GM12878 (cell line): ENCODE data around the gene POLR2B. TPM values are rescaled to one million over a fixed set of nuclear protein-coding genes. Genes with fewer than 3 reads are reported as not detected.

Source experiments
- CBX5 ChIP-seq: sonication (generic); IDR thresholded peaks from 2 replicates; pipeline ENCODE4 v1.6.1; 2016; ENCODE audit warnings: low read depth, moderate library complexity, mild to moderate bottlenecking, inconsistent platforms
- CEBPB ChIP-seq, 2 experiments: fragments of 150-350 bp in 1 of 2; IDR thresholded peaks; 2 replicates each; pipeline ENCODE4 v1.6.1; 2012 to 2014; ENCODE audit warnings: low read depth in 2 of 2, low read length in 2 of 2, borderline replicate concordance in 1 of 2, inconsistent platforms in 1 of 2
- CEBPZ ChIP-seq: fragments of 150-350 bp; IDR thresholded peaks from 2 replicates; pipeline ENCODE4 v1.6.1; 2016; ENCODE audit warnings: low read depth, low read length
- CREM ChIP-seq: IDR thresholded peaks from 2 replicates; pipeline ENCODE4 v1.6.1; 2014; ENCODE audit warnings: antibody characterized with exemption, low read depth
- ETV6 ChIP-seq, 2 experiments: fragments of 450-650 bp in 1 of 2; IDR thresholded peaks in 1 of 2; conservative IDR thresholded peaks in 1 of 2; 2 replicates each; pipeline ENCODE4 v1.6.1; 2014; ENCODE audit warnings: antibody characterized with exemption in 1 of 2, borderline replicate concordance in 1 of 2, low read depth in 1 of 2, mild to moderate bottlenecking in 1 of 2, moderate library complexity in 1 of 2
- HDAC2 ChIP-seq: fragments of 200-600 bp; sonication (generic); IDR thresholded peaks from 2 replicates; pipeline ENCODE4 v1.6.1; 2017
- IRF4 ChIP-seq: IDR thresholded peaks from 2 replicates; pipeline ENCODE4 v1.6.1; 2011; ENCODE audit warnings: low read depth, low read length
- KLF5 ChIP-seq: fragments of 450-650 bp; IDR thresholded peaks from 2 replicates; pipeline ENCODE4 v1.6.1; 2014; ENCODE audit warnings: mild to moderate bottlenecking; ENCODE audit not compliant: partially characterized antibody
- LARP7 ChIP-seq: fragments of 450-650 bp; IDR thresholded peaks from 2 replicates; pipeline ENCODE4 v1.6.1; 2017; ENCODE audit warnings: mild to moderate bottlenecking
- MLLT1 ChIP-seq: fragments of 450-650 bp; IDR thresholded peaks from 2 replicates; pipeline ENCODE4 v1.6.1; 2016; ENCODE audit warnings: mild to moderate bottlenecking
- MTA2 ChIP-seq: fragments of 450-650 bp; IDR thresholded peaks from 2 replicates; pipeline ENCODE4 v1.6.1; 2016; ENCODE audit warnings: low read depth, mild to moderate bottlenecking, moderate library complexity
- NBN ChIP-seq: fragments of 450-650 bp; IDR thresholded peaks from 2 replicates; pipeline ENCODE4 v1.6.1; 2016
- NFXL1 ChIP-seq: fragments of 450-650 bp; IDR thresholded peaks from 2 replicates; pipeline ENCODE4 v1.6.1; 2017; ENCODE audit warnings: antibody characterized with exemption, mild to moderate bottlenecking, borderline replicate concordance
- NFYB ChIP-seq: IDR thresholded peaks from 2 replicates; pipeline ENCODE4 v1.6.1; 2011; ENCODE audit warnings: low read depth, mild to moderate bottlenecking, low read length, improper control_type of control experiment, moderate library complexity; ENCODE audit not compliant: insufficient read depth
- RUNX3 ChIP-seq: IDR thresholded peaks from 2 replicates; pipeline ENCODE4 v1.6.1; 2012; ENCODE audit warnings: low read length, inconsistent platforms
- SPI1 ChIP-seq: IDR thresholded peaks from 2 replicates; pipeline ENCODE4 v1.6.1; 2011; ENCODE audit warnings: low read depth, mild to moderate bottlenecking, low read length, moderate library complexity, borderline replicate concordance; ENCODE audit not compliant: insufficient read depth
- SREBF2 ChIP-seq: IDR thresholded peaks from 2 replicates; pipeline ENCODE4 v1.6.1; 2012; ENCODE audit warnings: mild to moderate bottlenecking, low read length
- STAT3 ChIP-seq: IDR thresholded peaks from 2 replicates; pipeline ENCODE4 v1.6.1; 2011; ENCODE audit warnings: low read depth, low read length, improper control_type of control experiment
- TBL1XR1 ChIP-seq: IDR thresholded peaks from 2 replicates; pipeline ENCODE4 v1.6.1; 2012; ENCODE audit warnings: low read depth, low read length, improper control_type of control experiment
- TCF3 ChIP-seq: IDR thresholded peaks from 2 replicates; pipeline ENCODE4 v1.6.1; 2012; ENCODE audit warnings: low read depth, mild to moderate bottlenecking, low read length, borderline replicate concordance; ENCODE audit not compliant: insufficient read depth
- ZNF384 ChIP-seq: IDR thresholded peaks from 2 replicates; pipeline ENCODE4 v1.6.1; 2012; ENCODE audit warnings: low read depth, mild to moderate bottlenecking, low read length, improper control_type of control experiment, borderline replicate concordance
- polyA plus RNA-seq, 11 experiments: library from polyadenylated mRNA; depleted of rRNA in 4 of 11; unstranded in 6 of 11; stranded (reverse) in 5 of 11; fragments of >200 nt; fragmentation: Nextera tagmentation in 4 of 11; fragmentation: Illumina TruSeq in 1 of 11; extraction: Ambion mirVana in 4 of 11; extraction: Trizol in 1 of 11; gene quantifications; 1 replicate in 1 of 11; 2 replicates in 10 of 11; pipeline versions ENCODE4 v1.2.1 to v1.2.3, GENCODE V29; 2011 to 2016; ENCODE audit warnings: inconsistent platforms in 2 of 11, missing spikeins in 2 of 11, low read depth in 1 of 11
- total RNA-seq, 4 experiments: library from RNA; depleted of rRNA in 3 of 4; stranded (reverse); fragments of >200 nt in 3 of 4; fragmentation: Illumina TruSeq in 1 of 4; extraction: Trizol in 1 of 4; gene quantifications; 2 replicates each; pipeline versions ENCODE4 v1.2.1 to v1.2.3, GENCODE V29; 2013 to 2021
- TF ChIP-seq, protein P1 (sequence below): fragments of 450-650 bp; IDR thresholded peaks from 2 replicates; pipeline ENCODE4 v1.6.1; 2016; ENCODE audit warnings: mild to moderate bottlenecking

The POLR2B gene
- total and polyA plus RNA-seq, 10 of the 15 experiments (the other 5 are each of a cell fraction or from before 2014, with no cell fraction given) = 46.0 to 183 (median 99.2) TPM

GRCh38 chr4:56979421-56980072, 851 bp downstream of the POLR2B start (continued):
- TF ChIP-seq CEBPZ (no peak), IRF4 (no peak), LARP7 (no peak), STAT3 (no peak), MTA2 (no peak), MLLT1 (no peak), SPI1 (no peak), ZNF384 (peak; percentile 76; the same call in 1 of the 2 replicates), NBN (peak; percentile 42; the same call in 1 of the 2 replicates), CBX5 (no peak), ETV6 (conservative IDR thresholded peaks at IDR 0.05 in 1 of 2, IDR thresholded peaks at IDR 0.05 in 1 of 2; ENCODE audit: borderline replicate concordance in 1 of 2, low read depth in 1 of 2) (no peak), NFXL1 (no peak), CEBPB (IDR thresholded peaks at IDR 0.05; ENCODE audit: borderline replicate concordance in 1 of 2, low read depth in 2 of 2, low read length in 2 of 2) (no peak), TCF3 (no peak), RUNX3 (0 out of 2 replicates have a peak, but pooled peaks have one; percentile 12), CREM (no peak), KLF5 (no peak), SREBF2 (no peak), NFYB (no peak), HDAC2 (no peak), TBL1XR1 (no peak)
- TF ChIP-seq, protein P1, sequence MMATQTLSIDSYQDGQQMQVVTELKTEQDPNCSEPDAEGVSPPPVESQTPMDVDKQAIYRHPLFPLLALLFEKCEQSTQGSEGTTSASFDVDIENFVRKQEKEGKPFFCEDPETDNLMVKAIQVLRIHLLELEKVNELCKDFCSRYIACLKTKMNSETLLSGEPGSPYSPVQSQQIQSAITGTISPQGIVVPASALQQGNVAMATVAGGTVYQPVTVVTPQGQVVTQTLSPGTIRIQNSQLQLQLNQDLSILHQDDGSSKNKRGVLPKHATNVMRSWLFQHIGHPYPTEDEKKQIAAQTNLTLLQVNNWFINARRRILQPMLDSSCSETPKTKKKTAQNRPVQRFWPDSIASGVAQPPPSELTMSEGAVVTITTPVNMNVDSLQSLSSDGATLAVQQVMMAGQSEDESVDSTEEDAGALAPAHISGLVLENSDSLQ = peak; percentile 95
